Measurements from ENCODE around the gene HEATR9.

Gene HEATR9

GRCh38 chr17:35808240-35808961 lies 60.3 kb downstream of the HEATR9 start:
- no peak for DNase-seq

- no peak for DNase-seq
These were observed 61.1 kb downstream of the HEATR9 start for GRCh38 chr17:35807371-35808144.
